Caco-2 (cell line): ENCODE measurements around the gene NHSL2. TPM values are rescaled to one million over a fixed set of nuclear protein-coding genes. Genes with fewer than 3 reads are reported as not detected.

ENCODE experiments used
- BruUV-seq: library from RNA; stranded (reverse); fragments of 400-500 nt; replicated peaks from 2 replicates; lab custom pipeline; 2021; lab: Mats Ljungman, UMichigan
- CTCF ChIA-PET: fragments of 300-600 bp; sonication (Branson Sonifier 250); formaldehyde crosslinking; loops from one replicate; lab custom pipeline; 2022; ENCODE audit warnings: antibody characterized with exemption; lab: Charles Lee
- POLR2A ChIA-PET: fragments of 300-600 bp; sonication (Branson Sonifier 250); formaldehyde crosslinking; loops from one replicate; lab custom pipeline; 2022; ENCODE audit warnings: antibody characterized with exemption; lab: Charles Lee
- DNase-seq, 2 experiments: peaks; one replicate each; pipeline versions ENCODE4 v3.0.0 to v3.0.0-alpha.2; 2020 to 2022
- H3K27me3 ChIP-seq: replicated peaks from 2 replicates; pipeline ENCODE4 v1.6.0; 2011; ENCODE audit warnings: low read length; ENCODE audit not compliant: control insufficient read depth, insufficient read depth
- H3K36me3 ChIP-seq: 2 replicates; pipeline ENCODE4 v1.5.1; 2011; ENCODE audit warnings: low read length; ENCODE audit not compliant: control insufficient read depth, insufficient read depth
- H3K4me1 ChIP-seq: fragments of 250-450 bp; sonication (Bioruptor Pico); 2 replicates; pipeline ENCODE4 v1.5.1; 2020; ENCODE audit warnings: mild to moderate bottlenecking
- H3K4me3 ChIP-seq: 2 replicates; pipeline ENCODE4 v1.5.1; 2011; ENCODE audit warnings: low read depth, mild to moderate bottlenecking, control low read depth, low read length
- H3K9me3 ChIP-seq: fragments of 250-450 bp; sonication (Bioruptor Pico); 2 replicates; pipeline ENCODE4 v1.5.1; 2020; ENCODE audit warnings: mild to moderate bottlenecking, moderate library complexity
- H3K27ac Mint-ChIP-seq: one replicate; pipeline ENCODE4 v1.8.0; 2022; ENCODE audit warnings: mixed read lengths; ENCODE audit not compliant: unreplicated experiment
- H3K27me3 Mint-ChIP-seq: one replicate; pipeline ENCODE4 v1.8.0; 2022; ENCODE audit warnings: mixed read lengths; ENCODE audit not compliant: insufficient read depth, unreplicated experiment
- H3K36me3 Mint-ChIP-seq: one replicate; pipeline ENCODE4 v1.8.0; 2022; ENCODE audit warnings: mild to moderate bottlenecking, mixed read lengths; ENCODE audit not compliant: insufficient read depth, unreplicated experiment
- H3K4me1 Mint-ChIP-seq: one replicate; pipeline ENCODE4 v1.8.0; 2022; ENCODE audit warnings: low read depth, mixed read lengths; ENCODE audit not compliant: unreplicated experiment
- H3K4me3 Mint-ChIP-seq: one replicate; pipeline ENCODE4 v1.8.0; 2022; ENCODE audit warnings: mild to moderate bottlenecking, moderate library complexity, mixed read lengths; ENCODE audit not compliant: unreplicated experiment
- H3K9me3 Mint-ChIP-seq: one replicate; pipeline ENCODE4 v1.8.0; 2022; ENCODE audit warnings: mixed read lengths; ENCODE audit not compliant: unreplicated experiment
- intact Hi-C: fragments of 100-400 bp; cut with micrococcal nuclease; formaldehyde crosslinking; loops from one replicate; pipeline ENCODE4 v1.10.0; 2022; ENCODE audit not compliant: unreplicated experiment
- total RNA-seq: library from RNA; stranded (reverse); gene quantifications from 2 replicates; pipeline ENCODE4 v1.2.3, GENCODE V29; 2022
- TF ChIP-seq, protein P1 (sequence below), 2 experiments: fragments of 200-600 bp in 1 of 2; IDR thresholded peaks; 1 replicate in 1 of 2; 2 replicates in 1 of 2; pipeline versions ENCODE4 v1.5.1 to v1.8.0; 2011 to 2022; ENCODE audit warnings: antibody characterized with exemption in 1 of 2, control low read depth in 1 of 2, inconsistent platforms in 1 of 2, low read depth in 1 of 2, low read length in 1 of 2, mild to moderate bottlenecking in 1 of 2, moderate library complexity in 1 of 2; ENCODE audit not compliant: insufficient read depth in 1 of 2, severe bottlenecking in 1 of 2, unreplicated experiment in 1 of 2

The NHSL2 gene
- total RNA-seq, 1 experiment from 2014 or later: 0.18 TPM

DNA sequence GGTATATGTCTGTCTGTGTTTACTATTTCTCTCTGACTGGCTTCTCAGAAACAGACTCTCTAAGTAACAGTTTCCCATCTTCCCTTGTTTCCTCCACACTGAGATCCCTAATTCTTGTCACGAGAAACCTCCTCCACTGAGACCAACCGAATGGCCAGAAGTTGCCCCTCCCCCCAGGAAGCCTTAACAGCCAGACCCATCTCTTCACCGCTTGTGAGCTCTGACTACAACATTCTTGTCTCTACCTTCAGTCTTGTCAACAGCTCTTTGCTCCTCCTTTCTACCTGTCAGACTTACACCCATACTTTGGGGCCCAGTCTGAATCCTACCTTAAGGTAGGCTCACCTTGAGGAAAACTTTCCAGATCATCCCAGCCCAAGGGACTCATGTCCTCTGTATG, 90.8 kb downstream of the NHSL2 start:
- no TSS peak for BruUV-seq
- H3K36me3 Mint-ChIP-seq: peaks cover 4% of the 10 kb centered on the region
- Histone ChIP-seq H3K4me1 (peaks cover 6% of the 10 kb centered on the region), H3K27me3 (no peaks in the 10 kb centered on the region), H3K9me3 (no peaks in the 10 kb centered on the region), H3K36me3 (no peaks in the 10 kb centered on the region), H3K4me3 (no peak overlapping the region)
- TF ChIP-seq, protein P1, sequence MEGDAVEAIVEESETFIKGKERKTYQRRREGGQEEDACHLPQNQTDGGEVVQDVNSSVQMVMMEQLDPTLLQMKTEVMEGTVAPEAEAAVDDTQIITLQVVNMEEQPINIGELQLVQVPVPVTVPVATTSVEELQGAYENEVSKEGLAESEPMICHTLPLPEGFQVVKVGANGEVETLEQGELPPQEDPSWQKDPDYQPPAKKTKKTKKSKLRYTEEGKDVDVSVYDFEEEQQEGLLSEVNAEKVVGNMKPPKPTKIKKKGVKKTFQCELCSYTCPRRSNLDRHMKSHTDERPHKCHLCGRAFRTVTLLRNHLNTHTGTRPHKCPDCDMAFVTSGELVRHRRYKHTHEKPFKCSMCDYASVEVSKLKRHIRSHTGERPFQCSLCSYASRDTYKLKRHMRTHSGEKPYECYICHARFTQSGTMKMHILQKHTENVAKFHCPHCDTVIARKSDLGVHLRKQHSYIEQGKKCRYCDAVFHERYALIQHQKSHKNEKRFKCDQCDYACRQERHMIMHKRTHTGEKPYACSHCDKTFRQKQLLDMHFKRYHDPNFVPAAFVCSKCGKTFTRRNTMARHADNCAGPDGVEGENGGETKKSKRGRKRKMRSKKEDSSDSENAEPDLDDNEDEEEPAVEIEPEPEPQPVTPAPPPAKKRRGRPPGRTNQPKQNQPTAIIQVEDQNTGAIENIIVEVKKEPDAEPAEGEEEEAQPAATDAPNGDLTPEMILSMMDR (IDR thresholded peaks at IDR 0.05; ENCODE audit: insufficient read depth in 1 of 2, low read depth in 1 of 2, low read length in 1 of 2, severe bottlenecking in 1 of 2, unreplicated experiment in 1 of 2): no peak
- no peaks in the 10 kb centered on the region for H3K27me3 Mint-ChIP-seq
- ChIA-PET CTCF (no interaction called here), POLR2A (no interaction called here)
- intact Hi-C loops: loop anchor here (10.0 kb wide), 1 partner anchor 127 kb away; no protein-coding TSS in a partner anchor
- H3K9me3 Mint-ChIP-seq: no peaks in the 10 kb centered on the region
- H3K4me1 Mint-ChIP-seq: peaks cover 20% of the 10 kb centered on the region
- no peak overlapping the region for H3K27ac Mint-ChIP-seq
- DNase-seq: no peak
- no peak overlapping the region for H3K4me3 Mint-ChIP-seq

- CTCF ChIA-PET: interaction anchor here (1.0 kb wide), 1 partner anchor 20 kb away, joined by 3 read pairs; no protein-coding TSS in a partner anchor
- DNase-seq: no peak
- H3K36me3 ChIP-seq: no peaks in the 10 kb centered on the region
- intact Hi-C loops: loop anchor here (10.0 kb wide), 1 partner anchor 127 kb away; no protein-coding TSS in a partner anchor
- no peaks in the 10 kb centered on the region for H3K27me3 ChIP-seq
- peaks cover 2% of the 10 kb centered on the region; the same call in 1 of the 2 replicates for H3K4me1 ChIP-seq
- no TSS peak for BruUV-seq
- TF ChIP-seq, protein P1 (IDR thresholded peaks at IDR 0.05; ENCODE audit: insufficient read depth in 1 of 2, low read depth in 1 of 2, low read length in 1 of 2, severe bottlenecking in 1 of 2, unreplicated experiment in 1 of 2): no peak
- H3K4me3 ChIP-seq: no peak overlapping the region
- Mint-ChIP-seq H3K27ac (no peak overlapping the region), H3K4me1 (peaks cover 17% of the 10 kb centered on the region), H3K27me3 (no peaks in the 10 kb centered on the region), H3K4me3 (no peak overlapping the region), H3K36me3 (peaks cover 4% of the 10 kb centered on the region), H3K9me3 (no peaks in the 10 kb centered on the region)
- POLR2A ChIA-PET: no interaction called here
- H3K9me3 ChIP-seq: no peaks in the 10 kb centered on the region
These were observed 91.3 kb downstream of the NHSL2 start for GRCh38 chrX:72001906-72002305.

DNA sequence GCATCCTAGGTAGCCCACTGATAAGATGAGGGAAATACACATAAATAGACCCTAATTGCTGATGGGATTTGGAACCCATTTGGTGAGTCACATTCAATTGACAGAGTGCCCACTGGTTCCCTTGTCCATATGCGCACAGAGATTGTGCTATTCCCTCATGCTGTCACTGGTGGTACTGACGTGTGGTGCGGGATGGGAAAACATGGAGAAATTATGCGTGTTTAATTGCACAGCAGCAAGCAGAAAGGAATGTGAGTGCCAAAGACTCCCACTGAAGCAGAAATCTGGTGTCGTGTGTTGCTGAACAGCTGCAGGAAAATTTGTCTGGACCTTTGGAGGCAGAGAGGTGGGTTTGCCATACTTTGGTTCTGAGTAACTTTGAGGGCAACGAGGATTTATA, 92.2 kb downstream of the NHSL2 start:
- Histone ChIP-seq H3K36me3 (no peaks in the 10 kb centered on the region), H3K27me3 (no peaks in the 10 kb centered on the region), H3K4me3 (no peak overlapping the region), H3K4me1 (no peaks in the 10 kb centered on the region), H3K9me3 (no peaks in the 10 kb centered on the region)
- intact Hi-C loops: loop anchor here (10.0 kb wide), 1 partner anchor 128 kb away; no protein-coding TSS in a partner anchor
- ChIA-PET CTCF (interaction anchor here (1.0 kb wide), 1 partner anchor 19 kb away, joined by 3 read pairs; no protein-coding TSS in a partner anchor), POLR2A (no interaction called here)
- Mint-ChIP-seq H3K4me3 (no peak overlapping the region), H3K36me3 (peaks cover 4% of the 10 kb centered on the region), H3K4me1 (peaks cover 13% of the 10 kb centered on the region), H3K27ac (no peak overlapping the region), H3K9me3 (no peaks in the 10 kb centered on the region), H3K27me3 (no peaks in the 10 kb centered on the region)
- no TSS peak for BruUV-seq
- no peak for DNase-seq
- TF ChIP-seq, protein P1 (IDR thresholded peaks at IDR 0.05; ENCODE audit: insufficient read depth in 1 of 2, low read depth in 1 of 2, low read length in 1 of 2, severe bottlenecking in 1 of 2, unreplicated experiment in 1 of 2): no peak
